Measurements from ENCODE around the gene KLF16.

KLF16 gene

DNA sequence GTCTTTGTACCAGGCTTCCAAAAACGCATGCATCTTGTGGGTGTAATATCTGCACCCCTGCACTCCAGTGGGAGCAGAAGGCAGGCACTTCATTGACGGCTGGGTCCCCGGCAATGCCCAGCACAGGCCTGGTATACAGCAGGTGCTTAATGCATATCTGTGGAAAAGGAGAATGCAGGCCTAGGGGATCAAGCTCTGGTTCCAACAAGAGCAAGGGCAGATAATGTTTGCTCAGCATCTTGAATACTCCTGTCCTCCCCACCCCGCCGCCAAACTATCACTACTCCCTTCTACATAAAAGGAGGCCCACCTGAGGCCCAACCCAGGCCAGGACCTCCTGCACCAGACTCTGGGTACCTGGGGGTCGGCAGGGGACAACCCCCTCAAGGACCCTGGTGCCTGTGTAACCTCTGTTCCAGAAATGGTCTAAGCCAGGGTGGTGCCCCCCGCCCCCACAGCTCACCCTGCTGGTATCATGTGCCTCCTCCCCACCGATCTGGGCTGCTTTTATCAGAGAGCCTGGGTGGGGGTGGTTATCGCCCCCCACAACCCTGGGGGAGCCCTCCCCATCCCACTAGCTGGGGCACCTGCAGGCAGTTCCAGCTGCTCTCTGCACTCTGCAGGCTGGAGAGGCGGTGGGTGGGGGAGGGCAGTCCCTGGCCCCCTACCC lies 4.8 kb downstream of the KLF16 start:
- TF ChIP-seq TOX (CRISPR knock-in tag; IDR thresholded peaks at IDR 0.05; ENCODE audit: borderline replicate concordance): no peak
- no peak for TF ChIP-seq ZFP30 (CRISPR knock-in tag; IDR thresholded peaks at IDR 0.05)
- TF ChIP-seq, protein P1, sequence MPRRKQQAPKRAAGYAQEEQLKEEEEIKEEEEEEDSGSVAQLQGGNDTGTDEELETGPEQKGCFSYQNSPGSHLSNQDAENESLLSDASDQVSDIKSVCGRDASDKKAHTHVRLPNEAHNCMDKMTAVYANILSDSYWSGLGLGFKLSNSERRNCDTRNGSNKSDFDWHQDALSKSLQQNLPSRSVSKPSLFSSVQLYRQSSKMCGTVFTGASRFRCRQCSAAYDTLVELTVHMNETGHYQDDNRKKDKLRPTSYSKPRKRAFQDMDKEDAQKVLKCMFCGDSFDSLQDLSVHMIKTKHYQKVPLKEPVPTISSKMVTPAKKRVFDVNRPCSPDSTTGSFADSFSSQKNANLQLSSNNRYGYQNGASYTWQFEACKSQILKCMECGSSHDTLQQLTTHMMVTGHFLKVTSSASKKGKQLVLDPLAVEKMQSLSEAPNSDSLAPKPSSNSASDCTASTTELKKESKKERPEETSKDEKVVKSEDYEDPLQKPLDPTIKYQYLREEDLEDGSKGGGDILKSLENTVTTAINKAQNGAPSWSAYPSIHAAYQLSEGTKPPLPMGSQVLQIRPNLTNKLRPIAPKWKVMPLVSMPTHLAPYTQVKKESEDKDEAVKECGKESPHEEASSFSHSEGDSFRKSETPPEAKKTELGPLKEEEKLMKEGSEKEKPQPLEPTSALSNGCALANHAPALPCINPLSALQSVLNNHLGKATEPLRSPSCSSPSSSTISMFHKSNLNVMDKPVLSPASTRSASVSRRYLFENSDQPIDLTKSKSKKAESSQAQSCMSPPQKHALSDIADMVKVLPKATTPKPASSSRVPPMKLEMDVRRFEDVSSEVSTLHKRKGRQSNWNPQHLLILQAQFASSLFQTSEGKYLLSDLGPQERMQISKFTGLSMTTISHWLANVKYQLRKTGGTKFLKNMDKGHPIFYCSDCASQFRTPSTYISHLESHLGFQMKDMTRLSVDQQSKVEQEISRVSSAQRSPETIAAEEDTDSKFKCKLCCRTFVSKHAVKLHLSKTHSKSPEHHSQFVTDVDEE (CRISPR knock-in tag; IDR thresholded peaks at IDR 0.05): no peak
- TF ChIP-seq ZNF8 (CRISPR knock-in tag; IDR thresholded peaks at IDR 0.05): no peak
- no peak for TF ChIP-seq ZNF70 (CRISPR knock-in tag; IDR thresholded peaks at IDR 0.05)
- no peak for TF ChIP-seq CSDC2 (CRISPR knock-in tag; IDR thresholded peaks at IDR 0.05)
- no peak for ATAC-seq

DNA sequence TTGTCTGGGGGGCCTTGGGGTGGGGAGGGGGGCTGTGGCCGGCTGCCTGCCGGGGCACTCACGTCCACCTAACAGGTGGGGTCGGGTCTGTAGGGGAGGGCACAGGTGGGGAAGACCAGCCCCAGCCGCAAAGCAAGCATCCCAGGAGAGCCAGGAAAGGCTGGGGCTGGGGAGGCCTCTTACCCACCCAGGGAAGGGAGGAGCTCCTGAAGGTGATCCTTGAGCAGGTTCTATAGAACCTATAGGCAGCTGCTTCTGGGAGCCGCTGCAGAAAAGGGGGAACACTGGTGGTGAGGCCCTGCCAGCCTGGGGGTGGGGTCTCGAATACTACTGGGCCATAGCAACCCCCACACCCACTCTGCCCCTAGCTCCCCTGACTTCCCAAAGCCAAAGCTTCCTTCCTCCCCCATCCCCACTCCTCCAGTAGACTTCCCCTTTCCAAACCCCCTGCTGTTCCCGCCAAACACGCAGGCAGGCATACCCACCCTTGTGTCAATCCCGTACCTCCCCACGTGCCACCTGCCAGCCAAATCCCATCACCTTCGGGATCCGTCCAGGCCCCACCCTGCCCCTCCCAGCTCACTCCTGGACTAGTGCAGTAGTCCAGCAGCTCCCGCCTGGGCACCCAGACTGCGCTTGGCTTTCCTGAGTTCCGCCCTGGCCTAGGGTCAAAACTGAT lies 5.6 kb downstream of the KLF16 start:
- TF ChIP-seq TOX (CRISPR knock-in tag; IDR thresholded peaks at IDR 0.05; ENCODE audit: borderline replicate concordance): no peak
- TF ChIP-seq ZFP3 (CRISPR knock-in tag; IDR thresholded peaks at IDR 0.05): no peak
- TF ChIP-seq ZC3H10 (CRISPR knock-in tag; IDR thresholded peaks at IDR 0.05): no peak
- no peak for TF ChIP-seq SNAI2 (CRISPR knock-in tag; IDR thresholded peaks at IDR 0.05)
- TF ChIP-seq ZNF8 (CRISPR knock-in tag; IDR thresholded peaks at IDR 0.05): no peak
- no peak for TF ChIP-seq BACH2 (CRISPR knock-in tag; IDR thresholded peaks at IDR 0.05; ENCODE audit: borderline replicate concordance)
- no peak for TF ChIP-seq ZFP30 (CRISPR knock-in tag; IDR thresholded peaks at IDR 0.05)
- TF ChIP-seq, protein P1 (CRISPR knock-in tag; IDR thresholded peaks at IDR 0.05): no peak
- TF ChIP-seq, protein P2, sequence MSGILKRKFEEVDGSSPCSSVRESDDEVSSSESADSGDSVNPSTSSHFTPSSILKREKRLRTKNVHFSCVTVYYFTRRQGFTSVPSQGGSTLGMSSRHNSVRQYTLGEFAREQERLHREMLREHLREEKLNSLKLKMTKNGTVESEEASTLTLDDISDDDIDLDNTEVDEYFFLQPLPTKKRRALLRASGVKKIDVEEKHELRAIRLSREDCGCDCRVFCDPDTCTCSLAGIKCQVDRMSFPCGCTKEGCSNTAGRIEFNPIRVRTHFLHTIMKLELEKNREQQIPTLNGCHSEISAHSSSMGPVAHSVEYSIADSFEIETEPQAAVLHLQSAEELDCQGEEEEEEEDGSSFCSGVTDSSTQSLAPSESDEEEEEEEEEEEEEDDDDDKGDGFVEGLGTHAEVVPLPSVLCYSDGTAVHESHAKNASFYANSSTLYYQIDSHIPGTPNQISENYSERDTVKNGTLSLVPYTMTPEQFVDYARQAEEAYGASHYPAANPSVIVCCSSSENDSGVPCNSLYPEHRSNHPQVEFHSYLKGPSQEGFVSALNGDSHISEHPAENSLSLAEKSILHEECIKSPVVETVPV (CRISPR knock-in tag; IDR thresholded peaks at IDR 0.05): no peak
- no peak for TF ChIP-seq ZNF565 (CRISPR knock-in tag; conservative IDR thresholded peaks at IDR 0.05; ENCODE audit: low read depth)
- no peak for TF ChIP-seq TCF4 (CRISPR knock-in tag; IDR thresholded peaks at IDR 0.05; ENCODE audit: borderline replicate concordance)
- TF ChIP-seq PPARA (CRISPR knock-in tag; IDR thresholded peaks at IDR 0.05; ENCODE audit: borderline replicate concordance): no peak
- TF ChIP-seq, protein P3, sequence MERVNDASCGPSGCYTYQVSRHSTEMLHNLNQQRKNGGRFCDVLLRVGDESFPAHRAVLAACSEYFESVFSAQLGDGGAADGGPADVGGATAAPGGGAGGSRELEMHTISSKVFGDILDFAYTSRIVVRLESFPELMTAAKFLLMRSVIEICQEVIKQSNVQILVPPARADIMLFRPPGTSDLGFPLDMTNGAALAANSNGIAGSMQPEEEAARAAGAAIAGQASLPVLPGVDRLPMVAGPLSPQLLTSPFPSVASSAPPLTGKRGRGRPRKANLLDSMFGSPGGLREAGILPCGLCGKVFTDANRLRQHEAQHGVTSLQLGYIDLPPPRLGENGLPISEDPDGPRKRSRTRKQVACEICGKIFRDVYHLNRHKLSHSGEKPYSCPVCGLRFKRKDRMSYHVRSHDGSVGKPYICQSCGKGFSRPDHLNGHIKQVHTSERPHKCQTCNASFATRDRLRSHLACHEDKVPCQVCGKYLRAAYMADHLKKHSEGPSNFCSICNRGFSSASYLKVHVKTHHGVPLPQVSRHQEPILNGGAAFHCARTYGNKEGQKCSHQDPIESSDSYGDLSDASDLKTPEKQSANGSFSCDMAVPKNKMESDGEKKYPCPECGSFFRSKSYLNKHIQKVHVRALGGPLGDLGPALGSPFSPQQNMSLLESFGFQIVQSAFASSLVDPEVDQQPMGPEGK (CRISPR knock-in tag; IDR thresholded peaks at IDR 0.05; ENCODE audit: borderline replicate concordance): no peak
- no peak for TF ChIP-seq ARNTL (CRISPR knock-in tag; IDR thresholded peaks at IDR 0.05; ENCODE audit: borderline replicate concordance, low read depth)

DNA sequence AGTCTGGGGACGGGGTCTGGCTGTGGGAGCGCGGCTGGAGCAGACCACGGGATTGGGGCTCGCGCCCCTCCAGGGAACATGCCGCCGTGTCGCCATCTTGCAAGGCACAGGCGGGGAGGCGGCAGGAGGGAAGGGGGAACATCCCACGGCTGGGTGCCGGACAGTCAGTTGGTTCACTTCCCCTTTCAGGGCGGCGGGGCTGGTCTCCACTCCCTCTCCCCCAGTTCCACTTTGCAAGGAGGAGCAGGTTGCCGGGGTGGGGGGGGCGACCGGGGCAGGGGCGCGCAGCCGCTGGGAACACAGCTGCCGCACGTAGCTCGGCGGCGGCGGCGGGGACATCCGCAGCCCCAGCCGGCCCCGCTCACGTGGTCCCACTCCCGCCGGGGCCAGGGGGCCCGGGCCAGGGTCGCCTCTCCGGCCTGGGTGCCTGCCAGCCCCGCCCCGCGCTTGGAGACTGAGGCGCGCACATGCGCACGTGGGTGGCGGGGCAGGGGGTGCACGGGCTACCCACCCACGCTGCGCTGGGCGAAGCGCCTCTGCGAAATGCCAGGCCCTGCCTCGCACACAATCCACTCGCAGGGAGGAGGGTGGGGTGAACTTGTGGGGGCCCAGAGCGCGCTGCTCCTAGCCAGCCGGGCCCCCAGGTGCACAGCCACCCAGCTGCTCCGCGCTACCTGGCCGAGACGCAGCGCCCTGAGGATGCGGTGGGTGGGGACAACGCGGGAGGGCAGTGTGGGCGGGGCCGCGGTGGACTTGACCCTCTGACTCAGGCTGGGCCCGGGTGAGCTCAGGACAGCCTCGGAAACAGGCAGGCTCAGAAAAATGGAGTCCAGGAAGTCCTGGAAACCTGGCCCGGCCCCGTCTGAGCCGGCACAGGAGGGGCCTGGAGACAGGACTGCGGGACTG lies 6.4 kb downstream of the KLF16 start:
- ATAC-seq: peak; percentile 49
- TF ChIP-seq, protein P4, sequence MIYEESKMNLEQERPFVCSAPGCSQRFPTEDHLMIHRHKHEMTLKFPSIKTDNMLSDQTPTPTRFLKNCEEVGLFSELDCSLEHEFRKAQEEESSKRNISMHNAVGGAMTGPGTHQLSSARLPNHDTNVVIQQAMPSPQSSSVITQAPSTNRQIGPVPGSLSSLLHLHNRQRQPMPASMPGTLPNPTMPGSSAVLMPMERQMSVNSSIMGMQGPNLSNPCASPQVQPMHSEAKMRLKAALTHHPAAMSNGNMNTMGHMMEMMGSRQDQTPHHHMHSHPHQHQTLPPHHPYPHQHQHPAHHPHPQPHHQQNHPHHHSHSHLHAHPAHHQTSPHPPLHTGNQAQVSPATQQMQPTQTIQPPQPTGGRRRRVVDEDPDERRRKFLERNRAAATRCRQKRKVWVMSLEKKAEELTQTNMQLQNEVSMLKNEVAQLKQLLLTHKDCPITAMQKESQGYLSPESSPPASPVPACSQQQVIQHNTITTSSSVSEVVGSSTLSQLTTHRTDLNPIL (CRISPR knock-in tag; IDR thresholded peaks at IDR 0.05; ENCODE audit: low read depth): no peak
- TF ChIP-seq ZC3H10 (CRISPR knock-in tag; IDR thresholded peaks at IDR 0.05): no peak
- TF ChIP-seq, protein P2 (CRISPR knock-in tag; IDR thresholded peaks at IDR 0.05): no peak
- no peak for TF ChIP-seq OSR1 (CRISPR knock-in tag; IDR thresholded peaks at IDR 0.05)
- TF ChIP-seq, protein P1 (CRISPR knock-in tag; IDR thresholded peaks at IDR 0.05): no peak
- no peak for TF ChIP-seq ZFP30 (CRISPR knock-in tag; IDR thresholded peaks at IDR 0.05)
- no peak for TF ChIP-seq ISL1 (CRISPR knock-in tag; IDR thresholded peaks at IDR 0.05)
- no peak for TF ChIP-seq ZNF8 (CRISPR knock-in tag; IDR thresholded peaks at IDR 0.05)

More for the DNA sequence above, 5.6 kb downstream of the KLF16 start:
- ATAC-seq: no peak
